Vagina (tissue), 2 donors: Measurements from ENCODE around the gene TMEM215. TPM values are rescaled to one million over a fixed set of nuclear protein-coding genes. Genes with fewer than 3 reads are reported as not detected.

Source experiments
- DNase-seq, 2 donors: peaks; one replicate each; pipeline ENCODE4 v3.0.0-alpha.2; 2017; ENCODE audit errors: extremely low spot score in 2 of 2
- H3K27ac ChIP-seq: fragments of 200-600 bp; sonication (generic); one replicate; pipeline ENCODE4 v1.5.1; 2019
- H3K27me3 ChIP-seq: fragments of 200-600 bp; sonication (generic); one replicate; pipeline ENCODE4 v1.5.1; 2019
- H3K36me3 ChIP-seq, 2 donors: fragments of 200-600 bp; sonication (generic); one replicate each; pipeline ENCODE4 v1.5.1; 2017 to 2019
- H3K4me1 ChIP-seq: fragments of 200-600 bp; sonication (generic); one replicate; pipeline ENCODE4 v1.5.1; 2019
- H3K4me3 ChIP-seq, 2 donors: fragments of 200-600 bp; sonication (generic); 1 replicate in 1 of 2; 2 replicates in 1 of 2; pipeline ENCODE4 v1.5.1; 2016 to 2019
- H3K9me3 ChIP-seq: fragments of 200-600 bp; sonication (generic); one replicate; pipeline ENCODE4 v1.5.1; 2019
- POLR2A ChIP-seq, 2 donors: fragments of 450-650 bp; IDR thresholded peaks; one replicate each; pipeline ENCODE4 v1.6.1; 2017; ENCODE audit warnings: antibody characterized with exemption in 2 of 2, mild to moderate bottlenecking in 2 of 2, moderate library complexity in 2 of 2
- POLR2AphosphoS5 ChIP-seq, 2 donors: sonication (generic); formaldehyde crosslinking; IDR thresholded peaks; one replicate each; pipeline ENCODE4 v1.9.0; 2017; ENCODE audit warnings: antibody characterized with exemption in 2 of 2, mild to moderate bottlenecking in 2 of 2, low read depth in 1 of 2; ENCODE audit not compliant: insufficient read depth in 1 of 2
- intact Hi-C: fragments of 100-400 bp; cut with DNase I; formaldehyde crosslinking; loops from one replicate; pipeline ENCODE4 v1.15.1; 2023
- total RNA-seq: library from RNA; depleted of rRNA; stranded (reverse); fragments of >200 nt; gene quantifications from one replicate; pipeline ENCODE4 v1.2.3, GENCODE V29; 2016
- TF ChIP-seq, protein P1 (sequence below), 3 experiments: fragments of 450-650 bp in 2 of 3; fragments of 200-600 bp in 1 of 3; sonication (generic) in 1 of 3; IDR thresholded peaks; one replicate each; pipeline ENCODE4 v1.5.1; 2017 to 2019; ENCODE audit warnings: antibody characterized with exemption in 3 of 3, mild to moderate bottlenecking in 2 of 3, moderate library complexity in 2 of 3

TMEM215 gene, protein sequence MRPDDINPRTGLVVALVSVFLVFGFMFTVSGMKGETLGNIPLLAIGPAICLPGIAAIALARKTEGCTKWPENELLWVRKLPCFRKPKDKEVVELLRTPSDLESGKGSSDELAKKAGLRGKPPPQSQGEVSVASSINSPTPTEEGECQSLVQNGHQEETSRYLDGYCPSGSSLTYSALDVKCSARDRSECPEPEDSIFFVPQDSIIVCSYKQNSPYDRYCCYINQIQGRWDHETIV
- not detected for total RNA-seq

DNA sequence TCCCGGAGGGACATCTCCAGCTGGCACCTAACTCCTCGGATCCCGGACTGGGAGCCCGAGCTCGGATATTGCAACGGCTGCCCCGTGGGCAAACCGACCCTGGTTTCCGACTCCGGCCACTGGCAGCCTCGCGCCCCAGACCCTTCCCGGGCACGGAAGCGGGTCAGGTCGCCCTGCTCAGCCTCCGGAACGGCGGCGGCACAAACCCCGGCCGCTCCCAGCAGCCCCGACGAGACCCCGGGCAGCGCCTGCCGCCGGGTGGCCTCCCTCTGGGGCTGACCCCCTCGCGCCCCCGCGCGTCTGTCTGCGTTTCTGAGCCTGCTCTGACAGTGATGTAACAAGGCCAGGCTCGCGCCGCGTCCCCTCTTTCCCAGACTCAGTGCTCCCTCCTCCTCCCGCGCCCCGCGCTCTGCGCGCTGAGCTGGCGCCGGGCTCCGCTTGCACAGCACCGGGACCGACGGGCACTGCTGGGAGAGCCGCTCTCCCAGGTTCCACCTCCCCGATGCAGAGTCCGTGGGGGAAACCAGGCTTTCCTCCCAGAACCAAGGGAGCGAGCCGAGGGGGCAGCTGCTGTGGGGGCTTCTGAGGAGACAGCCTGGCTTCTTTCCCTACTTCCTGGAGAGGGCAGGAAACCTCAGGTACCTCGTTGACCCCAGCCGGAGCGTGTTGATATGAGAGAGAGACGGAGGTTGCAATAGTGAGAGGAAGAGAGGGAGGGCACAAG lies at the start of gene TMEM215:
Gene TMEM215, plus strand, starts transcription at position 373 of the 724 bp plus-strand sequence. CDS start 644 bp downstream, outside the sequence.
- peaks cover 8% of the 10 kb centered on the region for H3K4me1 ChIP-seq
- H3K4me3 ChIP-seq, result no peak within 1 kb of the TSS
- peaks cover 8% of the 10 kb centered on the region for H3K27me3 ChIP-seq
- no peaks in the 10 kb centered on the region for H3K9me3 ChIP-seq
- no peak within 1 kb of the TSS for H3K27ac ChIP-seq
- no peak for DNase-seq
- no peak for TF ChIP-seq POLR2AphosphoS5 (IDR thresholded peaks at IDR 0.05; ENCODE audit: insufficient read depth in 1 of 2, low read depth in 1 of 2)
- TF ChIP-seq, protein P1, sequence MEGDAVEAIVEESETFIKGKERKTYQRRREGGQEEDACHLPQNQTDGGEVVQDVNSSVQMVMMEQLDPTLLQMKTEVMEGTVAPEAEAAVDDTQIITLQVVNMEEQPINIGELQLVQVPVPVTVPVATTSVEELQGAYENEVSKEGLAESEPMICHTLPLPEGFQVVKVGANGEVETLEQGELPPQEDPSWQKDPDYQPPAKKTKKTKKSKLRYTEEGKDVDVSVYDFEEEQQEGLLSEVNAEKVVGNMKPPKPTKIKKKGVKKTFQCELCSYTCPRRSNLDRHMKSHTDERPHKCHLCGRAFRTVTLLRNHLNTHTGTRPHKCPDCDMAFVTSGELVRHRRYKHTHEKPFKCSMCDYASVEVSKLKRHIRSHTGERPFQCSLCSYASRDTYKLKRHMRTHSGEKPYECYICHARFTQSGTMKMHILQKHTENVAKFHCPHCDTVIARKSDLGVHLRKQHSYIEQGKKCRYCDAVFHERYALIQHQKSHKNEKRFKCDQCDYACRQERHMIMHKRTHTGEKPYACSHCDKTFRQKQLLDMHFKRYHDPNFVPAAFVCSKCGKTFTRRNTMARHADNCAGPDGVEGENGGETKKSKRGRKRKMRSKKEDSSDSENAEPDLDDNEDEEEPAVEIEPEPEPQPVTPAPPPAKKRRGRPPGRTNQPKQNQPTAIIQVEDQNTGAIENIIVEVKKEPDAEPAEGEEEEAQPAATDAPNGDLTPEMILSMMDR (IDR thresholded peaks at IDR 0.05), result no peak
- intact Hi-C loops, result no loop called here
- no peaks in the 10 kb centered on the region for H3K36me3 ChIP-seq

DNA sequence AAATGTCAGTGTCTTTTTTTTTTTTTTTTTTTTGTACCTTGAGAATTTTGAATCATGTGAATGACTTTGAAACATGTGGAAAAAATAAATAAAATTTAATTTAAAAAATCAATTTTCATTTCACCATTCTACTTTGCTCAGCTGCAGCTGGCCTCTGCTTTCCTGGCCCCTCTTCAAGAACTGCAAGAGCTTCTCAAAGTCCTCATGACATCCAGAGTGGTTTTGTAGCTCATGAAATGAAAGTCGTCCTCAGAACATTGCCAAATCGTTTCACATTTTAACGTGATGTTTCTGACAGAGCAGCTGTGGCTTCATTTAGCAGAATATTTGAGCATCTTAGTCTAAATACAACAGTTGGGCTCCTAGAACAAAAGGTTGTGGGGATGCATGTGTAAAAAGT lies 47.9 kb upstream of the TMEM215 start:
- intact Hi-C loops, result no loop called here
- Histone ChIP-seq H3K27ac (no peak overlapping the region), H3K4me1 (no peaks in the 10 kb centered on the region), H3K4me3 (no peak overlapping the region), H3K36me3 (no peaks in the 10 kb centered on the region), H3K9me3 (no peaks in the 10 kb centered on the region), H3K27me3 (no peaks in the 10 kb centered on the region)
- DNase-seq, result no peak
- no peak for TF ChIP-seq POLR2AphosphoS5 (IDR thresholded peaks at IDR 0.05; ENCODE audit: insufficient read depth in 1 of 2, low read depth in 1 of 2)
- TF ChIP-seq, protein P1 (IDR thresholded peaks at IDR 0.05), result no peak
- TF ChIP-seq POLR2A (IDR thresholded peaks at IDR 0.05), result no peak

DNA sequence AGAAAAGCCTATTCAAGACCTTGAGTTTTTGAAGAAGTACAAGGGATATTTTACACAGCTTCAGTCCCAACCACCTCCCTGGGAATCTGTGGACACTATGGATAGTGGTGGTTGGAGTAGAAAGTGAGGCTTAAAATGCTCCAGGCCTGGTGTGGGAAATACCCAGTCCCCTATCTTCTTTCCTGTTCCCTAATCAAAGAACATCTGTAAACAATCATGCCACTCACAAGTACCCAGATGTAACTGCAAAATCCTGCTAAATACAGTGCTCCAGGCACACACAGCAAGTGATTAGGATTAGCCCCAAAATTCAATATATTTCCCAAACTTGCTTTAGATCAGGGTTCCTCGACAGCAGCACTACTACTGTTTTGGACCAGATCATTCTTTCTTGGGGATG lies 46.0 kb upstream of the TMEM215 start:
- Histone ChIP-seq H3K9me3 (no peaks in the 10 kb centered on the region), H3K4me1 (no peaks in the 10 kb centered on the region), H3K4me3 (no peak overlapping the region), H3K27ac (no peak overlapping the region), H3K27me3 (no peaks in the 10 kb centered on the region), H3K36me3 (no peaks in the 10 kb centered on the region)
- intact Hi-C loops, result no loop called here
- DNase-seq, result no peak
- TF ChIP-seq POLR2A (IDR thresholded peaks at IDR 0.05) (no peak), POLR2AphosphoS5 (IDR thresholded peaks at IDR 0.05; ENCODE audit: insufficient read depth in 1 of 2, low read depth in 1 of 2) (no peak)
- TF ChIP-seq, protein P1 (IDR thresholded peaks at IDR 0.05), result no peak

DNA sequence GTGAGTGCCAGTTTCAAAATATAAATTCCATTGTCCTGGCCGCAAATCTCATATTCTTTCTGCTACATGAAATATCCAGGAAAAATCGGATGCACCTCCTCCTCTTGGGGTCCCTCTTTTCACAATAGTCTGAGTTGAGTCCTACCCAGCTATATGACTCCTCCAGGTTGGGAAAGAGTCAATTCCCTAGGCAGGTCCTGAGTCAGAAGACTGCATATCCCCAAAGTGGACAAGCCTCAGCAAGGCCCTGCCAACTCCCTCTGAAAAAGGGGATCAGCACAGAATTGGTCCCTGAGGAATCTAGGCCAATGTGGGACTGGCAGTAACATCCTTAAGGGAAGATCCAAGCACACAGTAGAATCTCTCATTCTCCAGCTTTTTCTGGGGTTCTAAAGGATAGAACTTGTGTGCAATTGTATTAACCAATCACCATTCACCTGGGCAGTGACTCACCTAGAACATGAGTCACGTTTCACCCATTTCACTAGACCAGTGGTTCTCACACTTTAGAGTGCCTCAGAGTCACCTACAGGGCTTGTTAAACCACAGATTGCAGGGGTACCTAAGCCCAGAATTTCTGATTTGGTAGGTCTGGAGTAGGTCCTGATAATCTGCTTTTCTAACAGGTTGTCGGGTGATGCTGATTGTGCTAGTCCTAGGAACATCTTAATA lies 44.7 kb upstream of the TMEM215 start:
- Histone ChIP-seq H3K36me3 (no peaks in the 10 kb centered on the region), H3K27me3 (no peaks in the 10 kb centered on the region), H3K4me3 (no peak overlapping the region), H3K4me1 (no peaks in the 10 kb centered on the region), H3K27ac (no peak overlapping the region), H3K9me3 (no peaks in the 10 kb centered on the region)
- intact Hi-C loops, result no loop called here
- no peak for DNase-seq
- TF ChIP-seq, protein P1 (IDR thresholded peaks at IDR 0.05), result no peak
- TF ChIP-seq POLR2A (IDR thresholded peaks at IDR 0.05) (no peak), POLR2AphosphoS5 (IDR thresholded peaks at IDR 0.05; ENCODE audit: insufficient read depth in 1 of 2, low read depth in 1 of 2) (no peak)
